Central memory CD8-positive, alpha-beta T cell (primary cell): ENCODE data around the gene NIPA2.
"Not testable (repeated sequence)": the region's sequence is repeated elsewhere in the genome, so short reads cannot be mapped to it uniquely, and the experiment has no call there.

Source experiments
- ATAC-seq: fragments of 150-1000 bp; cut with Tn5 transposase; replicated peaks from 2 replicates; pipeline ENCODE4 v1.10.0; 2022; ENCODE audit warnings: mild to moderate bottlenecking, moderate FRiP score, moderate number of reproducible peaks; ENCODE audit not compliant: poor library complexity, severe bottlenecking; ENCODE audit errors: extremely low read depth
- DNase-seq, 2 donors: peaks; one replicate each; pipeline ENCODE4 v3.0.0; 2021; ENCODE audit warnings: low spot score in 2 of 2
- H3K27ac Mint-ChIP-seq: one replicate; pipeline ENCODE4 v1.8.0; 2022; ENCODE audit warnings: low read depth, mild to moderate bottlenecking, moderate library complexity, mixed read lengths
- H3K27me3 Mint-ChIP-seq: one replicate; pipeline ENCODE4 v1.8.0; 2022; ENCODE audit warnings: mixed read lengths
- H3K36me3 Mint-ChIP-seq: one replicate; pipeline ENCODE4 v1.8.0; 2022; ENCODE audit warnings: mild to moderate bottlenecking, moderate library complexity, mixed read lengths; ENCODE audit not compliant: insufficient read depth
- H3K4me1 Mint-ChIP-seq: one replicate; pipeline ENCODE4 v1.8.0; 2022; ENCODE audit warnings: mixed read lengths
- H3K4me3 Mint-ChIP-seq: one replicate; pipeline ENCODE4 v1.8.0; 2022; ENCODE audit warnings: mild to moderate bottlenecking, moderate library complexity, mixed read lengths
- H3K9me3 Mint-ChIP-seq: one replicate; pipeline ENCODE4 v1.8.0; 2022; ENCODE audit warnings: mixed read lengths

The NIPA2 gene

DNA sequence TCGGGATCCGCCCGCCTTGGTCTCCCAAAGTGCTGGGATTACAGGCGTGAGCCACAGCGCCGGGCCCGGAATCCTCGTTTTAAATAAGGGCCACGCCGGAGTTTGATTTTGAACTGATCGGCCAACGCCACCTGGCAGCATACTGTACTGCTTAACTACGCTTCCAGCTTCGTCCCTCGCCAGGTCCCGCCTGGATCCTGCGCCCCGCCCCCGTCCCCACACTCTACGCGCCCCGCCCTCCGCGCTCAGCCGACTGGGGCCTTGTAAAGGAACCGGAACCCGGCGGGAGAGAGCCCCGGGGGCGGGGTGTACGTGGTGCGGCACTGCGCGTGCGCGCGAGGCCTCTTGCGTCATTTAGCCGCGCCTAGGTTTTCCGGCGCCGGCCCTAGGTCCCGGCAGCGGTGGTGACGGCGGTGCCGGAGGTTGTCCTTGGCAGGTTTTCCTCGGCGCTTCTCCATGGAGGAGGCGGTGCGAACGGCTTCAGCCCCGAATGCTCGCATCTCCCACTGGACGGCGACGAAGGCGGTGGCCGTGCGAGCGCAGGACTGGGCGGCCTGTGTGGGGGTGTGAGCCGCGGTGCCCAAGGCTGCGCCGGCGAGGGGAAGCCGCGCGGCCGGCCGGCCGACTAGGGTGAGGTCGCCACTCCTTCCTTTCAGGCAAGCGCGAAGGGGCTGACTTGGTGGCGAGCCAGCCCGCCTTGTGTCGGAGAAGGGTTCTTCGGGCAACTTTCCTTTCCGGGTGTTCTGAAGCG is at the start of gene NIPA2:
NIPA2 (plus strand) TSS at position 375 of the 751 bp plus-strand sequence. CDS start 13,066 bp downstream, outside the sequence.
- peaks cover 24% of the 10 kb centered on the region for H3K36me3 Mint-ChIP-seq
- H3K4me3 Mint-ChIP-seq = peak within 1 kb of the TSS; percentile 90
- no peaks in the 10 kb centered on the region for H3K27me3 Mint-ChIP-seq
- H3K27ac Mint-ChIP-seq = peak within 1 kb of the TSS; percentile 91
- H3K4me1 Mint-ChIP-seq = peaks cover 30% of the 10 kb centered on the region
- ATAC-seq (peak; percentile 92), DNase-seq (peak; percentile 98 to 99)
- H3K9me3 Mint-ChIP-seq = no peaks in the 10 kb centered on the region

GRCh38 chr15:22794063-22794462 is 44.4 kb upstream of the NIPA2 start:
- Mint-ChIP-seq H3K4me3 (no peak overlapping the region), H3K27ac (peak overlapping the region; percentile 3), H3K4me1 (peaks cover 40% of the 10 kb centered on the region), H3K27me3 (no peaks in the 10 kb centered on the region), H3K9me3 (no peaks in the 10 kb centered on the region), H3K36me3 (no peaks in the 10 kb centered on the region)
- no peak for ATAC-seq
- DNase-seq = no peak

DNA sequence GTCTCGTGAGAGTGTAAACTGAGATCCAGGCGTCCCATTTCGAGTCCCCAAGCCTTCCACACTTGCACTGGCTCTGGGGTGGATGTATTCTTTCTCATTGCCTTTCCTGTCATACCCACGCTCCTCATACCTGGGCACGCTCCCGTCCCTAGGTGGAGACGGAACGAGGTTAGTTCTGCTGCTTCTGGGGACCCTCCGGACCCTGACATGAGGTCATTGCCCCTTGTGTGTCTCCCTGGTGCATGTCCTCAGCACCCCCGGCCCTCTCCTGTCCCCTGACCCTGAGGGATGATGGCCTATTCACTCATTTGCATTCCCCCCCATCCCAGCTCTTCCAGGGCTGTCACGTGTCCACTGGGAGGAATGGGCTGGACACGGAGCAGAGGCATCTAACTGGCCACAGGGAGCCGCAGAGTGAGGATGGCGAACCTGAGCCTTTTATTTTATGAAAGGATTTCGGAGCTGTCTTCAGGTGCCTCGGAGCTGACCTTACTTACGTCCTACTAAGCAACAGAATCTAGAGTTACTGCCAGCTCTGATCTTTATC is 43.8 kb upstream of the NIPA2 start:
- no peaks in the 10 kb centered on the region for H3K36me3 Mint-ChIP-seq
- no peak overlapping the region for H3K4me3 Mint-ChIP-seq
- no peaks in the 10 kb centered on the region for H3K27me3 Mint-ChIP-seq
- DNase-seq = no peak
- ATAC-seq = no peak
- H3K9me3 Mint-ChIP-seq = no peaks in the 10 kb centered on the region
- peaks cover 40% of the 10 kb centered on the region for H3K4me1 Mint-ChIP-seq
- no peak overlapping the region for H3K27ac Mint-ChIP-seq

DNA sequence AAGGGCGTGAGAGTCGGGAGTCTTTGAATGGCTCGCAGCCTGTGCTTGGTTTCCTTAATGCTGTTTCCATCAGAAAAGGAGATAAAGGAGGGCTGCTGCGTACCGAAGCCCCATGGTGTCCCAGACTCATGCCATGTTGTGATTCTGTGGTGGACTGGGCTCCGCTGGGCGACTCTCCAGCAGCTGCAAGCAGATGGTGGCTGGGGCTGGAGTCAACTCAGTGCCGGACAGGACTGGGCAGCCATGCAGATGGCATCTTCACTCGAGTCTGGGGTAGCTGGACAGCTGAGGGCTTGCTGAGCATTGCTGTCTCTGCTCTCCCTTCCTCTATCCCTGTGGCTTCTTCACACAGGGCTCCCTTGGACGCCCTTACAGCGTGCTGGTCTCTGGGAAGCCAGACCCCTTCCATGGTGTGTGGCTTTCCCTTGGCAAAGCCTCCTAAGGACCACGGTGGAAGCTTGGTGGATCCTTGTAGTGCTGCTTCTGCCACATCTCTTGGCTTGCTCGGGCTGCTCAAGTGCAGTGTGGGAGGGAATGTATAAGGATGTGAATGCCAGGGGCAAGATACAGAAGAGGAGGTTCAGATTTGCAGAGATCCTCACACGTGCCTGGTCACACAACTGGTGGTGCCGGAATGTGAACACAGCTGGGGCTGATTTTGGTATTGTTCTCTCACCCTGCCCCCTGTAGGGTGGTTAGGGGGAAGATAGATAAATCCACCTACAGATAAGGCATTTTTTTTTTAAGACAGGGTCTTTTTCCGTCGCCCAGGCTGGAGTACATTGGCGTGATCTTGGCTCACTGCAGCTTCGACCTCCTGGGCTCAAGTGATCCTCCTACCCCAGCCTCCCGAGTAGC is 43.0 kb upstream of the NIPA2 start:
- Mint-ChIP-seq H3K27ac (peak overlapping the region; percentile 91), H3K27me3 (no peaks in the 10 kb centered on the region), H3K36me3 (no peaks in the 10 kb centered on the region), H3K9me3 (no peaks in the 10 kb centered on the region), H3K4me3 (no peak overlapping the region), H3K4me1 (peaks cover 45% of the 10 kb centered on the region)
- ATAC-seq (no peak), DNase-seq (no peak)

- no peak overlapping the region for H3K4me3 Mint-ChIP-seq
- ATAC-seq (no peak), DNase-seq (no peak)
- no peaks in the 10 kb centered on the region for H3K27me3 Mint-ChIP-seq
- peaks cover 44% of the 10 kb centered on the region for H3K4me1 Mint-ChIP-seq
- H3K27ac Mint-ChIP-seq = peak overlapping the region; percentile 91
- H3K9me3 Mint-ChIP-seq = no peaks in the 10 kb centered on the region
- H3K36me3 Mint-ChIP-seq = no peaks in the 10 kb centered on the region
Measured at GRCh38 chr15:22796079-22796478, 42.4 kb upstream of the NIPA2 start.

GRCh38 chr15:22799902-22800301 is 38.6 kb upstream of the NIPA2 start:
- Mint-ChIP-seq H3K4me1 (peaks cover 33% of the 10 kb centered on the region), H3K27me3 (no peaks in the 10 kb centered on the region), H3K36me3 (no peaks in the 10 kb centered on the region), H3K9me3 (no peaks in the 10 kb centered on the region), H3K27ac (no peak overlapping the region), H3K4me3 (no peak overlapping the region)
- ATAC-seq (no peak), DNase-seq (no peak)

DNA sequence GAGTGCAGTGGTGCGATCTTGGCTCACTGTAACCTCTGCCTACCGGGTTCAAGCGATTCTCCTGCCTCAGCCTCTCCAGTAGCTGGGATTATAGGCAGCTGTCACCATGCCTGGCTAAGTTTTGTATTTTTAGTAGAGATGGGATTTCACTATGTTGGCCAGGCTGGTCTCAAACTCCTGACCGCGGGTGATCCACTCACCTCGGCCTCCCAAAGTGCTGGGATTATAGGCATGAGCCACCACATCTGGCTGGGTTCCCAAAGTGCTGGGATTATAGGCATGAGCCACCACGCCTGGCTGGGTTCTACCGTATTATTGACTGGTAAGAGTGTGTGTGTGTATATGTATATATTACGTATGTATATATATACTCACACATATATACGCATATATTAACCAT is 35.5 kb upstream of the NIPA2 start:
- not testable (repeated sequence) for H3K4me3 Mint-ChIP-seq, H3K27me3 Mint-ChIP-seq, H3K36me3 Mint-ChIP-seq, DNase-seq, H3K27ac Mint-ChIP-seq, ATAC-seq, H3K9me3 Mint-ChIP-seq
- peaks cover 32% of the 10 kb centered on the region for H3K4me1 Mint-ChIP-seq

GRCh38 chr15:22806156-22806555 is 32.3 kb upstream of the NIPA2 start:
- H3K27ac Mint-ChIP-seq = no peak overlapping the region
- H3K4me1 Mint-ChIP-seq = peaks cover 26% of the 10 kb centered on the region
- H3K9me3 Mint-ChIP-seq = no peaks in the 10 kb centered on the region
- H3K27me3 Mint-ChIP-seq = no peaks in the 10 kb centered on the region
- H3K4me3 Mint-ChIP-seq = no peak overlapping the region
- no peak for DNase-seq
- ATAC-seq = no peak
- no peaks in the 10 kb centered on the region for H3K36me3 Mint-ChIP-seq

DNA sequence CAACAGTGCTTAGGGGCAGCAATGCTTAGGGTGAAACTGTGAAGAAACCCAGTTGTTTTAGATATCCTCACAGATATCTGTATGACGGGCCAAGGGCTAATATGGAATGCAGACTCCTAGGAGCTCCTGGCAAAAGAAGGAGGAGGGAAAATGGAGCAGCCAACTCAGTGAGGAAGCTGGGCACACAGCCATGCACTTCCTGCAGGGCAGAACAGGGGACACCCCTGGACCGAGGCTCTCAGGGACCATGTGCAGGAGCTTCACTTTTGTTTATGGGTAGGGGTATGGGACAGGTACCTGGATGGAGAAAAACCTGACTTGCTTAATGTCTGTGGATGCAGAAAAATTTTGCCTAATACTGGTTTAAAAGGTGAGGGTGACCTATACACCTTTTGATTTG is 31.8 kb upstream of the NIPA2 start:
- peaks cover 21% of the 10 kb centered on the region for H3K4me1 Mint-ChIP-seq
- H3K9me3 Mint-ChIP-seq = no peaks in the 10 kb centered on the region
- DNase-seq (no peak), ATAC-seq (no peak)
- no peaks in the 10 kb centered on the region for H3K27me3 Mint-ChIP-seq
- H3K27ac Mint-ChIP-seq = no peak overlapping the region
- H3K4me3 Mint-ChIP-seq = no peak overlapping the region
- H3K36me3 Mint-ChIP-seq = no peaks in the 10 kb centered on the region

GRCh38 chr15:22807831-22808230 is 30.6 kb upstream of the NIPA2 start:
- H3K36me3 Mint-ChIP-seq, H3K4me3 Mint-ChIP-seq, H3K27me3 Mint-ChIP-seq, ATAC-seq, H3K9me3 Mint-ChIP-seq, H3K27ac Mint-ChIP-seq, DNase-seq: not testable (repeated sequence)
- peaks cover 14% of the 10 kb centered on the region for H3K4me1 Mint-ChIP-seq

GRCh38 chr15:22808240-22808639 is 30.2 kb upstream of the NIPA2 start:
- Mint-ChIP-seq H3K4me3 (no peak overlapping the region), H3K27ac (no peak overlapping the region), H3K27me3 (no peaks in the 10 kb centered on the region)

GRCh38 chr15:22808761-22809280 is 29.6 kb upstream of the NIPA2 start:
- Mint-ChIP-seq H3K27me3 (no peaks in the 10 kb centered on the region), H3K27ac (no peak overlapping the region), H3K4me3 (no peak overlapping the region), H3K9me3 (no peaks in the 10 kb centered on the region), H3K36me3 (peaks cover 2% of the 10 kb centered on the region), H3K4me1 (peaks cover 12% of the 10 kb centered on the region)
- no peak for DNase-seq
- no peak for ATAC-seq

More at GRCh38 chr15:22808240-22808639, 30.2 kb upstream of the NIPA2 start:
- H3K4me1 Mint-ChIP-seq = peaks cover 12% of the 10 kb centered on the region
- no peak for ATAC-seq
- peaks cover 2% of the 10 kb centered on the region for H3K36me3 Mint-ChIP-seq
- DNase-seq = no peak
- H3K9me3 Mint-ChIP-seq = no peaks in the 10 kb centered on the region
